ENCODE data around the gene DPH1. TPM values are rescaled to one million over a fixed set of nuclear protein-coding genes. Genes with fewer than 3 reads are reported as not detected.

The DPH1 gene
- total and polyA plus RNA-seq, 2 donors from 2014 or later: 23.3 to 49.4 TPM

GRCh38 chr17:1997927-1998742 is 31.8 kb upstream of the DPH1 start:
- peak; percentile 67 to 86 (median 84) for DNase-seq
- no peak overlapping the region for H3K9ac ChIP-seq (ENCODE audit: low read length in 3 of 3)

DNA sequence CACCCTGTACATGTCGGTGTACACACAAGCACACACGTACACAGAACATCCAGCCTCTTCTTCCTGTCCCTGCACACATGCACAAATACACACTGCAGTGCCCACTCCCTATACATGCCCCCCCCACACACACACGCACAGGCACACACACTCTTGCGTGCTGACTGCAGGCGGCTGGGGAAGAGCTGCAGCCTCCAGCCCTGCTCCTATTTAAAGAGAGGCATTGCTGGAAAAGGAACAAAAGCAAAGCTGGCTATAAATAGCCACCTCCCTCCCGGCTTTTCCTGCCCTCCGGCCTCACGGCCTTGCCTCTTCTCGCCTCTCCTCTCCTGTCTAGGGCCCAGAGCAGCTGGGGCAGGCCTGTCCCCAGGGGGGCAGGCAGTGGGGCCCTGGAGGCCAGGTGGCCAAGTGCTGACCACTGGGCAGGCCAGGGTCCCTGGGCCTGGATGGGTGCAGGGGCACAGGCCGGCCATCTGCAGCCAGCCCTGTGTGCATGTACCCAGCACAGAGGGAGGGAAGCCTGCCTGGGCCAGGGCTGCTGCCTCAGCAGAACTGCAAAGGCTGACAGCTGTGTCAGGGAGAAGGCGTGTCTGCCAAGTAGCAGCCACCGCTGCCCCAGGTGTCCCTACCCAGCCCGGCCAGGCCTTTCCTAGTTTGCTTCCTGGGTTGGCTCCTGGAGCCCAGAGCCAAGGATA is 30.2 kb upstream of the DPH1 start:
- FAIRE-seq: no peak
- Histone ChIP-seq H3K27me3 (ENCODE audit: control insufficient read depth, insufficient read depth, low read length) (no peaks in the 10 kb centered on the region), H3K9me3 (ENCODE audit: control insufficient read depth in 2 of 3, insufficient read depth in 1 of 3, low read length in 3 of 3) (no peaks in the 10 kb centered on the region), H3K27ac (ENCODE audit: low read depth in 2 of 2, low read length in 2 of 2) (peak overlapping the region; percentile 66 to 67), H3K4me3 (ENCODE audit: low read length in 3 of 3) (no peak overlapping the region), H3K9ac (ENCODE audit: low read length in 3 of 3) (peak overlapping the region in 2 of 3 donors; percentile 18 to 40), H3K36me3 (ENCODE audit: control insufficient read depth in 2 of 3, insufficient read depth in 3 of 3, low read length in 3 of 3) (no peaks in the 10 kb centered on the region), H3K4me1 (ENCODE audit: control insufficient read depth in 2 of 3, insufficient read depth in 2 of 3, low read depth in 1 of 3, low read length in 3 of 3) (peaks cover 0 to 30% (median 16%) of the 10 kb centered on the region in 3 donors)
- DNase-seq: peak in 2 of 5 donors; percentile 78
- intact Hi-C loops (cut with DNase I): no loop called here
- TF ChIP-seq, protein P1, sequence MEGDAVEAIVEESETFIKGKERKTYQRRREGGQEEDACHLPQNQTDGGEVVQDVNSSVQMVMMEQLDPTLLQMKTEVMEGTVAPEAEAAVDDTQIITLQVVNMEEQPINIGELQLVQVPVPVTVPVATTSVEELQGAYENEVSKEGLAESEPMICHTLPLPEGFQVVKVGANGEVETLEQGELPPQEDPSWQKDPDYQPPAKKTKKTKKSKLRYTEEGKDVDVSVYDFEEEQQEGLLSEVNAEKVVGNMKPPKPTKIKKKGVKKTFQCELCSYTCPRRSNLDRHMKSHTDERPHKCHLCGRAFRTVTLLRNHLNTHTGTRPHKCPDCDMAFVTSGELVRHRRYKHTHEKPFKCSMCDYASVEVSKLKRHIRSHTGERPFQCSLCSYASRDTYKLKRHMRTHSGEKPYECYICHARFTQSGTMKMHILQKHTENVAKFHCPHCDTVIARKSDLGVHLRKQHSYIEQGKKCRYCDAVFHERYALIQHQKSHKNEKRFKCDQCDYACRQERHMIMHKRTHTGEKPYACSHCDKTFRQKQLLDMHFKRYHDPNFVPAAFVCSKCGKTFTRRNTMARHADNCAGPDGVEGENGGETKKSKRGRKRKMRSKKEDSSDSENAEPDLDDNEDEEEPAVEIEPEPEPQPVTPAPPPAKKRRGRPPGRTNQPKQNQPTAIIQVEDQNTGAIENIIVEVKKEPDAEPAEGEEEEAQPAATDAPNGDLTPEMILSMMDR (IDR thresholded peaks at IDR 0.05; ENCODE audit: borderline replicate concordance, extremely low read depth, insufficient read depth): no peak

More at GRCh38 chr17:1997927-1998742, 31.8 kb upstream of the DPH1 start:
- intact Hi-C loops (cut with DNase I): no loop called here
- no peaks in the 10 kb centered on the region for H3K36me3 ChIP-seq (ENCODE audit: control insufficient read depth in 2 of 3, insufficient read depth in 3 of 3, low read length in 3 of 3)
- no peaks in the 10 kb centered on the region for H3K27me3 ChIP-seq (ENCODE audit: control insufficient read depth, insufficient read depth, low read length)
- TF ChIP-seq, protein P1 (IDR thresholded peaks at IDR 0.05; ENCODE audit: borderline replicate concordance, extremely low read depth, insufficient read depth): no peak
- peaks cover 0 to 30% (median 16%) of the 10 kb centered on the region in 3 donors for H3K4me1 ChIP-seq (ENCODE audit: control insufficient read depth in 2 of 3, insufficient read depth in 2 of 3, low read depth in 1 of 3, low read length in 3 of 3)
- no peak for FAIRE-seq
- H3K9me3 ChIP-seq (ENCODE audit: control insufficient read depth in 2 of 3, insufficient read depth in 1 of 3, low read length in 3 of 3): no peaks in the 10 kb centered on the region
- peak overlapping the region in 1 of 3 donors; percentile 21 for H3K4me3 ChIP-seq (ENCODE audit: low read length in 3 of 3)
- peak overlapping the region; percentile 43 to 71 for H3K27ac ChIP-seq (ENCODE audit: low read depth in 2 of 2, low read length in 2 of 2)

GRCh38 chr17:2002767-2003329 is 27.1 kb upstream of the DPH1 start:
- Histone ChIP-seq H3K4me1 (ENCODE audit: control insufficient read depth in 2 of 3, insufficient read depth in 2 of 3, low read depth in 1 of 3, low read length in 3 of 3) (peaks cover 0 to 15% (median 0%) of the 10 kb centered on the region in 3 donors), H3K36me3 (ENCODE audit: control insufficient read depth in 2 of 3, insufficient read depth in 3 of 3, low read length in 3 of 3) (no peaks in the 10 kb centered on the region), H3K9ac (ENCODE audit: low read length in 3 of 3) (no peak overlapping the region), H3K27me3 (ENCODE audit: control insufficient read depth, insufficient read depth, low read length) (no peaks in the 10 kb centered on the region), H3K4me3 (ENCODE audit: low read length in 3 of 3) (no peak overlapping the region), H3K9me3 (ENCODE audit: control insufficient read depth in 2 of 3, insufficient read depth in 1 of 3, low read length in 3 of 3) (no peaks in the 10 kb centered on the region), H3K27ac (ENCODE audit: low read depth in 2 of 2, low read length in 2 of 2) (no peak overlapping the region)
- DNase-seq (peak in 1 of 5 donors; percentile 13), FAIRE-seq (no peak)
- TF ChIP-seq, protein P1 (IDR thresholded peaks at IDR 0.05; ENCODE audit: borderline replicate concordance, extremely low read depth, insufficient read depth): no peak
- intact Hi-C loops (cut with DNase I): no loop called here
